HepG2 (cell line): ENCODE measurements around the gene IGDCC3. TPM values are rescaled to one million over a fixed set of nuclear protein-coding genes. Genes with fewer than 3 reads are reported as not detected.
A peak's percentile ranks its signal among the peaks of the same experiment; 100 is the strongest.

ENCODE experiments used
- BCL6 ChIP-seq: IDR thresholded peaks from 2 replicates; pipeline ENCODE4 v1.6.1; 2016; ENCODE audit warnings: missing genetic modification reagents, missing compliant biosample characterization
- CHD4 ChIP-seq: fragments of 200-600 bp; sonication (generic); IDR thresholded peaks from 2 replicates; pipeline ENCODE4 v1.7.0; 2017; ENCODE audit warnings: mild to moderate bottlenecking, low read length, borderline replicate concordance
- GFI1 ChIP-seq: sonication (generic); formaldehyde crosslinking; IDR thresholded peaks from 2 replicates; pipeline ENCODE4 v1.5.0; 2020; ENCODE audit warnings: missing genetic modification reagents, mild to moderate bottlenecking, borderline replicate concordance
- HES4 ChIP-seq: sonication (generic); formaldehyde crosslinking; IDR thresholded peaks from 2 replicates; pipeline ENCODE4 v1.9.0; 2021; ENCODE audit warnings: mild to moderate bottlenecking, missing genetic modification reagents, borderline replicate concordance
- HNF4A ChIP-seq: sonication (generic); formaldehyde crosslinking; IDR thresholded peaks from 2 replicates; pipeline ENCODE4 v1.4.0; 2020; ENCODE audit warnings: missing genetic modification reagents
- MAFF ChIP-seq: IDR thresholded peaks from 2 replicates; pipeline ENCODE4 v1.6.1; 2011; ENCODE audit warnings: low read depth, low read length, improper control_type of control experiment
- MTF1 ChIP-seq: sonication (generic); formaldehyde crosslinking; IDR thresholded peaks from 2 replicates; pipeline ENCODE4 v1.5.0; 2020; ENCODE audit warnings: missing genetic modification reagents
- SATB2 ChIP-seq: sonication (generic); formaldehyde crosslinking; IDR thresholded peaks from 2 replicates; pipeline ENCODE4 v1.5.0; 2020; ENCODE audit warnings: missing genetic modification reagents
- STAT5B ChIP-seq: sonication (generic); formaldehyde crosslinking; IDR thresholded peaks from 2 replicates; pipeline ENCODE4 v1.4.0; 2020; ENCODE audit warnings: missing genetic modification reagents
- THAP11 ChIP-seq: IDR thresholded peaks from 2 replicates; pipeline ENCODE4 v1.6.1; 2016; ENCODE audit warnings: missing biosample characterization, missing genetic modification reagents
- ZBTB7A ChIP-seq: sonication (generic); formaldehyde crosslinking; IDR thresholded peaks from 2 replicates; pipeline ENCODE4 v1.8.0; 2022; ENCODE audit warnings: mild to moderate bottlenecking, missing genetic modification reagents
- ZBTB7B ChIP-seq: sonication (generic); formaldehyde crosslinking; IDR thresholded peaks from 2 replicates; pipeline ENCODE4 v1.4.0; 2020; ENCODE audit warnings: missing genetic modification reagents
- ZNF232 ChIP-seq: sonication (generic); formaldehyde crosslinking; IDR thresholded peaks from 2 replicates; pipeline ENCODE4 v1.4.0; 2020; ENCODE audit warnings: missing genetic modification reagents, borderline replicate concordance
- ZNF367 ChIP-seq: sonication (generic); formaldehyde crosslinking; IDR thresholded peaks from 2 replicates; pipeline ENCODE4 v1.4.0; 2020; ENCODE audit warnings: missing genetic modification reagents, borderline replicate concordance
- ZNF660 ChIP-seq: sonication (generic); formaldehyde crosslinking; IDR thresholded peaks from 2 replicates; pipeline ENCODE4 v1.5.1; 2020; ENCODE audit warnings: mild to moderate bottlenecking, low read depth, missing genetic modification reagents, borderline replicate concordance
- ZNF749 ChIP-seq: sonication (generic); formaldehyde crosslinking; IDR thresholded peaks from 2 replicates; pipeline ENCODE4 v1.8.0; 2022; ENCODE audit warnings: mild to moderate bottlenecking, missing genetic modification reagents, moderate library complexity, borderline replicate concordance
- ZSCAN25 ChIP-seq: sonication (generic); formaldehyde crosslinking; IDR thresholded peaks from 2 replicates; pipeline ENCODE4 v1.8.0; 2022; ENCODE audit warnings: mild to moderate bottlenecking, missing genetic modification reagents
- polyA plus RNA-seq, 8 experiments: library from polyadenylated mRNA; depleted of rRNA in 3 of 8; stranded (reverse) in 7 of 8; unstranded in 1 of 8; fragments of >200 nt; fragmentation: Illumina TruSeq in 4 of 8; extraction: Trizol in 4 of 8; gene quantifications; 2 replicates each; pipeline versions ENCODE4 v1.2.1 to v1.2.3, GENCODE V29; 2011 to 2016; ENCODE audit warnings: low read depth in 4 of 8, missing spikeins in 1 of 8, mixed read lengths in 1 of 8; ENCODE audit not compliant: insufficient read depth in 1 of 8
- total RNA-seq, 5 experiments: library from RNA; depleted of rRNA; stranded (reverse); fragments of >200 nt; fragmentation: Illumina TruSeq; extraction: Trizol; gene quantifications; 2 replicates each; pipeline ENCODE4 v1.2.3, GENCODE V29; 2016; ENCODE audit warnings: low read depth in 1 of 5
- TF ChIP-seq, protein P1 (sequence below): sonication (generic); formaldehyde crosslinking; IDR thresholded peaks from 2 replicates; pipeline ENCODE4 v1.5.0; 2020; ENCODE audit warnings: mild to moderate bottlenecking, missing genetic modification reagents, moderate library complexity
- TF ChIP-seq, protein P2 (sequence below): sonication (generic); formaldehyde crosslinking; IDR thresholded peaks from 2 replicates; pipeline ENCODE4 v1.9.0; 2022; ENCODE audit warnings: low read depth, missing genetic modification reagents
- TF ChIP-seq, protein P3 (sequence below): sonication (generic); formaldehyde crosslinking; conservative IDR thresholded peaks from 2 replicates; pipeline ENCODE4 v1.4.0; 2020; ENCODE audit warnings: mild to moderate bottlenecking, missing genetic modification reagents, moderate library complexity
- TF ChIP-seq, protein P4 (sequence below): sonication (generic); formaldehyde crosslinking; IDR thresholded peaks from 2 replicates; pipeline ENCODE4 v1.4.0; 2020; ENCODE audit warnings: missing genetic modification reagents

IGDCC3 gene
- total and polyA plus RNA-seq, 2 of the 13 experiments (the other 11 are each of a cell fraction or from before 2014, with no cell fraction given): 30.1 to 51.8 TPM

DNA sequence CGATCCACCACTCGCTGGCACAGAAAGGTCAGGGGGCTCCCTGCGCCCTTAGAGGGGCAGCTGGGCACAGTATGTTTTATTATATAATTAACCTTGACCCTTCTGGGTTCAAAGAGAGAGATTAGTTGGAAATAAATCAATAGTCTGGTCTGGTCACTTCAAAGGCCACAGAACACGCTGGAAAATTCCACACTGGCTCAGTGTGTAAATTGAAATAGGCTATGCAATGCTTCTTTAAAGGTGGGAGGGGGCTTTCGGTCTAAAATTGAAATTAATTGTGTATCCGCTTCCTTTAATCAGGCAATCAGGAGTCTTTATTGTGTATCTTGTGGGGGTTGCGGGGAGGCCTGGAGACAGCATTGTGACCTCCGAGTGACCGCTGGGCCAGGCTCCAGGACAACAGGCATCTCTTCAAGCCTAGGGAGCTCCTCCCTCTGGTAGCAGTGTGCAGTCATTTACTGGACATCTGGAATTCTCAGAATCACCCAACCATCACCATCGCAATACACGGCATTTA is 65.3 kb downstream of the IGDCC3 start (continued):
- no peak for TF ChIP-seq ZSCAN25
- TF ChIP-seq ZNF232 (CRISPR knock-in tag): no peak
- TF ChIP-seq, protein P1, sequence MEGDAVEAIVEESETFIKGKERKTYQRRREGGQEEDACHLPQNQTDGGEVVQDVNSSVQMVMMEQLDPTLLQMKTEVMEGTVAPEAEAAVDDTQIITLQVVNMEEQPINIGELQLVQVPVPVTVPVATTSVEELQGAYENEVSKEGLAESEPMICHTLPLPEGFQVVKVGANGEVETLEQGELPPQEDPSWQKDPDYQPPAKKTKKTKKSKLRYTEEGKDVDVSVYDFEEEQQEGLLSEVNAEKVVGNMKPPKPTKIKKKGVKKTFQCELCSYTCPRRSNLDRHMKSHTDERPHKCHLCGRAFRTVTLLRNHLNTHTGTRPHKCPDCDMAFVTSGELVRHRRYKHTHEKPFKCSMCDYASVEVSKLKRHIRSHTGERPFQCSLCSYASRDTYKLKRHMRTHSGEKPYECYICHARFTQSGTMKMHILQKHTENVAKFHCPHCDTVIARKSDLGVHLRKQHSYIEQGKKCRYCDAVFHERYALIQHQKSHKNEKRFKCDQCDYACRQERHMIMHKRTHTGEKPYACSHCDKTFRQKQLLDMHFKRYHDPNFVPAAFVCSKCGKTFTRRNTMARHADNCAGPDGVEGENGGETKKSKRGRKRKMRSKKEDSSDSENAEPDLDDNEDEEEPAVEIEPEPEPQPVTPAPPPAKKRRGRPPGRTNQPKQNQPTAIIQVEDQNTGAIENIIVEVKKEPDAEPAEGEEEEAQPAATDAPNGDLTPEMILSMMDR (CRISPR knock-in tag): peak; percentile 48
- TF ChIP-seq, protein P2, sequence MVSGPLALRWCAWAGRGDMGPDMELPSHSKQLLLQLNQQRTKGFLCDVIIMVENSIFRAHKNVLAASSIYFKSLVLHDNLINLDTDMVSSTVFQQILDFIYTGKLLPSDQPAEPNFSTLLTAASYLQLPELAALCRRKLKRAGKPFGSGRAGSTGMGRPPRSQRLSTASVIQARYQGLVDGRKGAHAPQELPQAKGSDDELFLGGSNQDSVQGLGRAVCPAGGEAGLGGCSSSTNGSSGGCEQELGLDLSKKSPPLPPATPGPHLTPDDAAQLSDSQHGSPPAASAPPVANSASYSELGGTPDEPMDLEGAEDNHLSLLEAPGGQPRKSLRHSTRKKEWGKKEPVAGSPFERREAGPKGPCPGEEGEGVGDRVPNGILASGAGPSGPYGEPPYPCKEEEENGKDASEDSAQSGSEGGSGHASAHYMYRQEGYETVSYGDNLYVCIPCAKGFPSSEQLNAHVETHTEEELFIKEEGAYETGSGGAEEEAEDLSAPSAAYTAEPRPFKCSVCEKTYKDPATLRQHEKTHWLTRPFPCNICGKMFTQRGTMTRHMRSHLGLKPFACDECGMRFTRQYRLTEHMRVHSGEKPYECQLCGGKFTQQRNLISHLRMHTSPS (CRISPR knock-in tag): peak; percentile 67; the same call in 1 of the 2 replicates
- TF ChIP-seq HES4 (CRISPR knock-in tag): no peak
- TF ChIP-seq CHD4: no peak
- TF ChIP-seq MTF1 (CRISPR knock-in tag): no peak
- TF ChIP-seq ZBTB7B (CRISPR knock-in tag): peak; percentile 92
- TF ChIP-seq ZNF367 (CRISPR knock-in tag): no peak
- TF ChIP-seq HNF4A (CRISPR knock-in tag): peak; percentile 62; the same call in 1 of the 2 replicates
- TF ChIP-seq, protein P3, sequence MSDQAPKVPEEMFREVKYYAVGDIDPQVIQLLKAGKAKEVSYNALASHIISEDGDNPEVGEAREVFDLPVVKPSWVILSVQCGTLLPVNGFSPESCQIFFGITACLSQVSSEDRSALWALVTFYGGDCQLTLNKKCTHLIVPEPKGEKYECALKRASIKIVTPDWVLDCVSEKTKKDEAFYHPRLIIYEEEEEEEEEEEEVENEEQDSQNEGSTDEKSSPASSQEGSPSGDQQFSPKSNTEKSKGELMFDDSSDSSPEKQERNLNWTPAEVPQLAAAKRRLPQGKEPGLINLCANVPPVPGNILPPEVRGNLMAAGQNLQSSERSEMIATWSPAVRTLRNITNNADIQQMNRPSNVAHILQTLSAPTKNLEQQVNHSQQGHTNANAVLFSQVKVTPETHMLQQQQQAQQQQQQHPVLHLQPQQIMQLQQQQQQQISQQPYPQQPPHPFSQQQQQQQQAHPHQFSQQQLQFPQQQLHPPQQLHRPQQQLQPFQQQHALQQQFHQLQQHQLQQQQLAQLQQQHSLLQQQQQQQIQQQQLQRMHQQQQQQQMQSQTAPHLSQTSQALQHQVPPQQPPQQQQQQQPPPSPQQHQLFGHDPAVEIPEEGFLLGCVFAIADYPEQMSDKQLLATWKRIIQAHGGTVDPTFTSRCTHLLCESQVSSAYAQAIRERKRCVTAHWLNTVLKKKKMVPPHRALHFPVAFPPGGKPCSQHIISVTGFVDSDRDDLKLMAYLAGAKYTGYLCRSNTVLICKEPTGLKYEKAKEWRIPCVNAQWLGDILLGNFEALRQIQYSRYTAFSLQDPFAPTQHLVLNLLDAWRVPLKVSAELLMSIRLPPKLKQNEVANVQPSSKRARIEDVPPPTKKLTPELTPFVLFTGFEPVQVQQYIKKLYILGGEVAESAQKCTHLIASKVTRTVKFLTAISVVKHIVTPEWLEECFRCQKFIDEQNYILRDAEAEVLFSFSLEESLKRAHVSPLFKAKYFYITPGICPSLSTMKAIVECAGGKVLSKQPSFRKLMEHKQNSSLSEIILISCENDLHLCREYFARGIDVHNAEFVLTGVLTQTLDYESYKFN: peak; percentile 87
- TF ChIP-seq MAFF: no peak
- peak; percentile 91 for TF ChIP-seq BCL6 (CRISPR knock-in tag)
- TF ChIP-seq GFI1 (CRISPR knock-in tag): no peak
- TF ChIP-seq STAT5B: no peak
- no peak for TF ChIP-seq ZNF660 (CRISPR knock-in tag)
- no peak for TF ChIP-seq ZNF749 (CRISPR knock-in tag)
- TF ChIP-seq, protein P4, sequence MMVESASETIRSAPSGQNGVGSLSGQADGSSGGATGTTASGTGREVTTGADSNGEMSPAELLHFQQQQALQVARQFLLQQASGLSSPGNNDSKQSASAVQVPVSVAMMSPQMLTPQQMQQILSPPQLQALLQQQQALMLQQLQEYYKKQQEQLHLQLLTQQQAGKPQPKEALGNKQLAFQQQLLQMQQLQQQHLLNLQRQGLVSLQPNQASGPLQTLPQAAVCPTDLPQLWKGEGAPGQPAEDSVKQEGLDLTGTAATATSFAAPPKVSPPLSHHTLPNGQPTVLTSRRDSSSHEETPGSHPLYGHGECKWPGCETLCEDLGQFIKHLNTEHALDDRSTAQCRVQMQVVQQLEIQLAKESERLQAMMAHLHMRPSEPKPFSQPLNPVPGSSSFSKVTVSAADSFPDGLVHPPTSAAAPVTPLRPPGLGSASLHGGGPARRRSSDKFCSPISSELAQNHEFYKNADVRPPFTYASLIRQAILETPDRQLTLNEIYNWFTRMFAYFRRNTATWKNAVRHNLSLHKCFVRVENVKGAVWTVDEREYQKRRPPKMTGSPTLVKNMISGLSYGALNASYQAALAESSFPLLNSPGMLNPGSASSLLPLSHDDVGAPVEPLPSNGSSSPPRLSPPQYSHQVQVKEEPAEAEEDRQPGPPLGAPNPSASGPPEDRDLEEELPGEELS (CRISPR knock-in tag): no peak
- TF ChIP-seq SATB2 (CRISPR knock-in tag): no peak
- TF ChIP-seq THAP11 (CRISPR knock-in tag): peak; percentile 41; the same call in 1 of the 2 replicates
- no peak for TF ChIP-seq ZBTB7A (CRISPR knock-in tag)
